ENCODE results near the gene RBFOX1.

DNA sequence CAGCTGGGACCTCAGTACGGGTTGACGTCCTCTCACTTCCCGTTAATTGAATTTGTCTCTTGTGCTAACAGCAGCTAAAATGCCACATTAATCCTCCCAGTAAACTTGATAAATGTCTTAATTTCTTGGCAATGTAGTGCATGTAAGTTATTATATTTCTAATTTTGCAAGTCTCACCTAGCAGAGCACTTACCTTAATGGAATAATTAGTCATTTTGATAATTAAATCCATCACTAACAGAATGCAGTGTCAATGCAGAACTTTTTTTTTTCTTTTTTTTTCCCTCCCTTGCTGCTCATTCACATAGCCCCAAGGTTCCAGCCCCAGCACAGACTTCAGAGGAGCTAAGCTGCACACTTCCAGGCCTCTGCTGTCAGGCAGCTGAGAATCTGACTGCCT lies 376.5 kb downstream of the RBFOX1 start:
- TF ChIP-seq, protein P1, sequence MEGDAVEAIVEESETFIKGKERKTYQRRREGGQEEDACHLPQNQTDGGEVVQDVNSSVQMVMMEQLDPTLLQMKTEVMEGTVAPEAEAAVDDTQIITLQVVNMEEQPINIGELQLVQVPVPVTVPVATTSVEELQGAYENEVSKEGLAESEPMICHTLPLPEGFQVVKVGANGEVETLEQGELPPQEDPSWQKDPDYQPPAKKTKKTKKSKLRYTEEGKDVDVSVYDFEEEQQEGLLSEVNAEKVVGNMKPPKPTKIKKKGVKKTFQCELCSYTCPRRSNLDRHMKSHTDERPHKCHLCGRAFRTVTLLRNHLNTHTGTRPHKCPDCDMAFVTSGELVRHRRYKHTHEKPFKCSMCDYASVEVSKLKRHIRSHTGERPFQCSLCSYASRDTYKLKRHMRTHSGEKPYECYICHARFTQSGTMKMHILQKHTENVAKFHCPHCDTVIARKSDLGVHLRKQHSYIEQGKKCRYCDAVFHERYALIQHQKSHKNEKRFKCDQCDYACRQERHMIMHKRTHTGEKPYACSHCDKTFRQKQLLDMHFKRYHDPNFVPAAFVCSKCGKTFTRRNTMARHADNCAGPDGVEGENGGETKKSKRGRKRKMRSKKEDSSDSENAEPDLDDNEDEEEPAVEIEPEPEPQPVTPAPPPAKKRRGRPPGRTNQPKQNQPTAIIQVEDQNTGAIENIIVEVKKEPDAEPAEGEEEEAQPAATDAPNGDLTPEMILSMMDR (IDR thresholded peaks at IDR 0.05): no peak
- TF ChIP-seq POLR2A (IDR thresholded peaks at IDR 0.05): no peak

Data from heart left ventricle (tissue), 13 donors.